HCT116 (cell line): ENCODE results near the gene RRAS2.

ENCODE experiments used
- ATF3 ChIP-seq: IDR thresholded peaks from 2 replicates; pipeline ENCODE4 v1.6.1; 2012
- CBX3 ChIP-seq: IDR thresholded peaks from 2 replicates; pipeline ENCODE4 v1.6.1; 2012; ENCODE audit warnings: low read depth
- CTCF ChIP-seq, 3 experiments: fragments of 200-600 bp in 1 of 3; sonication (generic) in 1 of 3; IDR thresholded peaks in 2 of 3; conservative IDR thresholded peaks in 1 of 3; 2 replicates each; pipeline ENCODE4 v1.5.1; 2012 to 2017; ENCODE audit warnings: low read depth in 2 of 3, low read length in 2 of 3, antibody characterized with exemption in 1 of 3, borderline replicate concordance in 1 of 3, control low read depth in 1 of 3, mild to moderate bottlenecking in 1 of 3, mixed read lengths in 1 of 3, mixed run types in 1 of 3, moderate library complexity in 1 of 3; ENCODE audit not compliant: insufficient read depth in 1 of 3
- EZH2 ChIP-seq: fragments of 200-600 bp; sonication (generic); IDR thresholded peaks from 2 replicates; pipeline ENCODE4 v1.6.1; 2017; ENCODE audit warnings: antibody characterized with exemption, mixed run types
- MAX ChIP-seq: IDR thresholded peaks from 2 replicates; pipeline ENCODE4 v1.6.1; 2012
- POLR2A ChIP-seq: IDR thresholded peaks from 2 replicates; pipeline ENCODE4 v1.7.0; 2011; ENCODE audit warnings: borderline replicate concordance; ENCODE audit not compliant: insufficient read depth, insufficient read length; ENCODE audit errors: extremely low read depth
- POLR2AphosphoS5 ChIP-seq: IDR thresholded peaks from 2 replicates; pipeline ENCODE4 v1.6.1; 2011; ENCODE audit warnings: mild to moderate bottlenecking, low read depth, low read length, moderate library complexity
- RAD21 ChIP-seq: IDR thresholded peaks from 2 replicates; pipeline ENCODE4 v1.6.1; 2012; ENCODE audit warnings: low read depth, mild to moderate bottlenecking
- YY1 ChIP-seq: IDR thresholded peaks from 2 replicates; pipeline ENCODE4 v1.6.1; 2011; ENCODE audit warnings: low read length, low read depth, moderate library complexity, mild to moderate bottlenecking; ENCODE audit not compliant: insufficient replicate concordance; ENCODE audit errors: extremely low read depth
- ZBTB33 ChIP-seq: IDR thresholded peaks from 2 replicates; pipeline ENCODE4 v1.6.1; 2011; ENCODE audit warnings: mild to moderate bottlenecking, low read length, moderate library complexity; ENCODE audit not compliant: insufficient replicate concordance; ENCODE audit errors: extremely low read depth

GRCh38 chr11:14300661-14301304 lies 58.2 kb downstream of the RRAS2 start:
- TF ChIP-seq CTCF (IDR thresholded peaks at IDR 0.05 in 2 of 3, conservative IDR thresholded peaks at IDR 0.05 in 1 of 3; ENCODE audit: borderline replicate concordance in 1 of 3, insufficient read depth in 1 of 3, low read depth in 2 of 3, low read length in 2 of 3) = peak; percentile 73 to 79 (median 77); a peak in 5 of 6 replicates
- TF ChIP-seq POLR2AphosphoS5 = no peak
- no peak for TF ChIP-seq POLR2A
- no peak for TF ChIP-seq EZH2
- TF ChIP-seq ATF3 = no peak
- peak; percentile 88 for TF ChIP-seq RAD21
- TF ChIP-seq MAX = no peak
- TF ChIP-seq ZBTB33 = no peak
- TF ChIP-seq CBX3 = no peak
- TF ChIP-seq YY1 = no peak
